MM.1S (cell line): ENCODE data around the gene NOXRED1.

Experiments
- DNase-seq: peaks from one replicate; pipeline ENCODE4 v3.0.0-alpha.2; 2015
- H2AFZ ChIP-seq: fragments of 300-600 bp; sonication (generic); 2 replicates; pipeline ENCODE4 v1.6.0; 2016; ENCODE audit warnings: antibody characterized with exemption, low read length
- H3F3A ChIP-seq: fragments of 300-600 bp; sonication (generic); 2 replicates; pipeline ENCODE4 v1.6.1; 2016; ENCODE audit warnings: mild to moderate bottlenecking, antibody characterized with exemption, low read length, moderate library complexity, mixed read lengths; ENCODE audit not compliant: insufficient read depth
- H3K27ac ChIP-seq: fragments of 300-600 bp; sonication (generic); 2 replicates; pipeline ENCODE4 v1.5.1; 2016; ENCODE audit warnings: mild to moderate bottlenecking, low read length
- H3K27me3 ChIP-seq: fragments of 300-600 bp; sonication (generic); replicated peaks from 2 replicates; pipeline ENCODE4 v1.6.0; 2016; ENCODE audit warnings: low read length; ENCODE audit not compliant: insufficient read depth
- H3K36me3 ChIP-seq: fragments of 300-600 bp; sonication (generic); replicated peaks from 2 replicates; pipeline ENCODE4 v1.6.1; 2016; ENCODE audit warnings: mild to moderate bottlenecking, low read length, mixed read lengths; ENCODE audit not compliant: insufficient read depth
- H3K4me1 ChIP-seq: fragments of 300-600 bp; sonication (generic); 2 replicates; pipeline ENCODE4 v1.6.1; 2016; ENCODE audit warnings: low read length, mixed read lengths
- H3K4me2 ChIP-seq: fragments of 300-600 bp; sonication (generic); 2 replicates; pipeline ENCODE4 v1.6.0; 2016; ENCODE audit warnings: low read depth, low read length
- H3K4me3 ChIP-seq: fragments of 300-600 bp; sonication (generic); 2 replicates; pipeline ENCODE4 v1.5.1; 2016; ENCODE audit warnings: low read length, mixed read lengths
- H3K79me2 ChIP-seq: fragments of 300-600 bp; sonication (generic); 2 replicates; pipeline ENCODE4 v1.6.1; 2016; ENCODE audit warnings: mixed run types, low read length, mixed read lengths
- H3K9ac ChIP-seq: fragments of 300-600 bp; sonication (generic); 2 replicates; pipeline ENCODE4 v1.6.1; 2016; ENCODE audit warnings: low read length, mixed read lengths
- H3K9me2 ChIP-seq: fragments of 300-600 bp; sonication (generic); replicated peaks from 2 replicates; pipeline ENCODE4 v1.6.1; 2016; ENCODE audit warnings: mild to moderate bottlenecking, low read length, mixed read lengths; ENCODE audit not compliant: insufficient read depth
- H3K9me3 ChIP-seq: fragments of 300-600 bp; sonication (generic); replicated peaks from 2 replicates; pipeline ENCODE4 v1.6.1; 2016; ENCODE audit warnings: mild to moderate bottlenecking, low read length, mixed read lengths; ENCODE audit not compliant: insufficient read depth
- H4K20me1 ChIP-seq: fragments of 300-600 bp; sonication (generic); 2 replicates; pipeline ENCODE4 v1.6.1; 2016; ENCODE audit warnings: mild to moderate bottlenecking, low read length, moderate library complexity, mixed read lengths; ENCODE audit not compliant: insufficient read depth
- CTCF ChIP-seq: fragments of 300-600 bp; sonication (generic); IDR thresholded peaks from 2 replicates; pipeline ENCODE4 v1.5.1; 2016; ENCODE audit warnings: antibody characterized with exemption, low read length, mixed read lengths
- EZH2 ChIP-seq: fragments of 300-600 bp; sonication (generic); optimal IDR thresholded peaks from 2 replicates; pipeline ENCODE3; 2017; ENCODE audit warnings: low read depth, mild to moderate bottlenecking, antibody characterized with exemption, low read length, mixed read lengths
- EZH2phosphoT487 ChIP-seq: fragments of 300-600 bp; sonication (generic); IDR thresholded peaks from 2 replicates; pipeline ENCODE4 v1.6.1; 2018; ENCODE audit warnings: antibody characterized with exemption, low read length

The NOXRED1 gene, protein sequence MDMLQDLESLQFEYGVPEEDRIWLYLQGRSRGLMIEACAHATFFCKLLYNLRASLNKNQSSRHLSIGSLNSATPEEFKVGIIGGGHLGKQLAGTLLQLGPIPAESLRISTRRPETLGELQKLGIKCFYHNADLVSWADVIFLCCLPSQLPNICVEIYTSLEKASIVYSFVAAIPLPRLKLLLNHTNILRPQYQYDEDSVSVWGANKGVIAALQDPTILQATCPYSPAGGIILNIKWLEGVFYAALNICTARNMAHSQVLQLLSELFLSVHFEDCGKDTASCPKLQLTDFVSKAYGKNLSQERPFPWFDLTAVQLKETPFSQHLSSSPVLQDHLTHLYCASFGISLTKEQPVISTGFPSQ

GRCh38 chr14:77423423-77423822 is at the start of gene NOXRED1:
TSS of gene NOXRED1 (minus strand) at chr14:77423523. CDS start at chr14:77422889, 634 bp downstream.
- no peaks in the 10 kb centered on the region for H4K20me1 ChIP-seq
- TF ChIP-seq EZH2phosphoT487: no peak
- no peak for TF ChIP-seq CTCF
- TF ChIP-seq EZH2: no peak
- H3K9me2 ChIP-seq: no peaks in the 10 kb centered on the region
- H3K27ac ChIP-seq: no peak within 1 kb of the TSS
- DNase-seq: no peak
- H3K9me3 ChIP-seq: no peaks in the 10 kb centered on the region
- no peak within 1 kb of the TSS for H3K9ac ChIP-seq
- no peaks in the 10 kb centered on the region for H3K36me3 ChIP-seq
- no peaks in the 10 kb centered on the region for H3F3A ChIP-seq
- no peak within 1 kb of the TSS for H3K4me3 ChIP-seq
- H3K79me2 ChIP-seq: no peaks in the 10 kb centered on the region
- no peaks in the 10 kb centered on the region for H3K27me3 ChIP-seq
- no peaks in the 10 kb centered on the region for H3K4me1 ChIP-seq
- H2AFZ ChIP-seq: no peak within 1 kb of the TSS
- no peak within 1 kb of the TSS for H3K4me2 ChIP-seq

GRCh38 chr14:77470224-77470870 is 47.0 kb upstream of the NOXRED1 start:
- no peak overlapping the region for H3K4me3 ChIP-seq
- no peaks in the 10 kb centered on the region for H3K9me2 ChIP-seq
- no peaks in the 10 kb centered on the region for H4K20me1 ChIP-seq
- H3K36me3 ChIP-seq: no peaks in the 10 kb centered on the region
- no peak for TF ChIP-seq CTCF
- TF ChIP-seq EZH2phosphoT487: no peak
- no peak for TF ChIP-seq EZH2
- DNase-seq: no peak
- no peaks in the 10 kb centered on the region for H3K79me2 ChIP-seq
- H3F3A ChIP-seq: no peaks in the 10 kb centered on the region
- H2AFZ ChIP-seq: no peak overlapping the region
- H3K9ac ChIP-seq: no peak overlapping the region
- no peaks in the 10 kb centered on the region for H3K4me1 ChIP-seq
- H3K27me3 ChIP-seq: no peaks in the 10 kb centered on the region
- H3K4me2 ChIP-seq: no peak overlapping the region
- no peaks in the 10 kb centered on the region for H3K9me3 ChIP-seq
- no peak overlapping the region for H3K27ac ChIP-seq

GRCh38 chr14:77469539-77469938 is 46.2 kb upstream of the NOXRED1 start:
- Histone ChIP-seq H3K9me2 (no peaks in the 10 kb centered on the region), H3F3A (no peaks in the 10 kb centered on the region)

More at GRCh38 chr14:77469539-77469938, 46.2 kb upstream of the NOXRED1 start:
- H3K4me3 ChIP-seq: no peak overlapping the region
- H3K27ac ChIP-seq: no peak overlapping the region
- no peaks in the 10 kb centered on the region for H3K4me1 ChIP-seq
- H3K27me3 ChIP-seq: no peaks in the 10 kb centered on the region
- H3K4me2 ChIP-seq: no peak overlapping the region
- no peak for DNase-seq
- no peak overlapping the region for H2AFZ ChIP-seq
- H3K9ac ChIP-seq: no peak overlapping the region
- no peaks in the 10 kb centered on the region for H4K20me1 ChIP-seq
- TF ChIP-seq CTCF (no peak), EZH2phosphoT487 (no peak), EZH2 (no peak)
- H3K9me3 ChIP-seq: no peaks in the 10 kb centered on the region
- H3K79me2 ChIP-seq: no peaks in the 10 kb centered on the region
- H3K36me3 ChIP-seq: no peaks in the 10 kb centered on the region
